ENCODE results near the gene MRPS35.

GRCh38 chr12:27778206-27778605, 67.6 kb downstream of the MRPS35 start:
- no peak for TF ChIP-seq CTCF (IDR thresholded peaks at IDR 0.05)
- no peak for TF ChIP-seq POLR2A (IDR thresholded peaks at IDR 0.05)
- TF ChIP-seq POLR2AphosphoS5 (IDR thresholded peaks at IDR 0.05): no peak
